Nephron progenitor cell (in vitro differentiated cells): ENCODE measurements around the gene OR2A14.

ENCODE experiments used
- DNase-seq: peaks from one replicate; pipeline ENCODE4 v3.0.0; 2021
- H3K27ac Mint-ChIP-seq: 2 replicates; pipeline ENCODE4 v1.8.0; 2021; ENCODE audit warnings: mild to moderate bottlenecking, moderate library complexity, mixed read lengths
- H3K27me3 Mint-ChIP-seq: 2 replicates; pipeline ENCODE4 v1.8.0; 2021; ENCODE audit warnings: mild to moderate bottlenecking, low read depth, mixed read lengths; ENCODE audit not compliant: poor library complexity
- H3K36me3 Mint-ChIP-seq: 2 replicates; pipeline ENCODE4 v1.8.0; 2021; ENCODE audit warnings: low read depth, mixed read lengths
- H3K4me1 Mint-ChIP-seq: 2 replicates; pipeline ENCODE4 v1.8.0; 2021; ENCODE audit warnings: mixed read lengths
- H3K4me3 Mint-ChIP-seq: 2 replicates; pipeline ENCODE4 v1.8.0; 2021; ENCODE audit warnings: mild to moderate bottlenecking, moderate library complexity, mixed read lengths
- H3K9me3 Mint-ChIP-seq: 2 replicates; pipeline ENCODE4 v1.8.0; 2021; ENCODE audit warnings: mild to moderate bottlenecking, moderate library complexity, mixed read lengths
- CTCF ChIP-seq: fragments of 200-600 bp; sonication (generic); IDR thresholded peaks from 2 replicates; pipeline ENCODE4 v1.5.0; 2021; ENCODE audit warnings: antibody characterized with exemption

Gene OR2A14, protein sequence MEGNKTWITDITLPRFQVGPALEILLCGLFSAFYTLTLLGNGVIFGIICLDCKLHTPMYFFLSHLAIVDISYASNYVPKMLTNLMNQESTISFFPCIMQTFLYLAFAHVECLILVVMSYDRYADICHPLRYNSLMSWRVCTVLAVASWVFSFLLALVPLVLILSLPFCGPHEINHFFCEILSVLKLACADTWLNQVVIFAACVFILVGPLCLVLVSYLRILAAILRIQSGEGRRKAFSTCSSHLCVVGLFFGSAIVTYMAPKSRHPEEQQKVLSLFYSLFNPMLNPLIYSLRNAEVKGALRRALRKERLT

DNA sequence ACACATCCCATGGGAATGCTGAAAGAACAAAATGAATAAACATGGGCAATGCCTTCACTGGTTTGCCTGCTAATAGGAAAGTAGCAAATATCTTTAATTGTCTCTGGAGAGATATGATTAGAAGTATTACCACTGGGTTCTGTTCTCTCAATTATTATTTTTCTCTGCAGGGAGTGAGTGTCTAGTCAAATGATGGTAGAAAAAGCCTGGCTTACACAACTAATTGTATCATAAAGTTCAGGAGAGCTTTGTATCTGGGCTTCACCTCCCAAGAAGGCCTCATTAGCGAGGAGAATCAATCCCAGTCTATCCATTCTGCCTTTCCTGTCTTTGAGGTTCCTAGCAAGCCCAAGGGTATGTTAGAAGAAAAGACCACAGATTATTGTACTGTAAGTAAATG lies at the start of gene OR2A14:
Gene OR2A14 (plus strand): TSS at position 301 of the 400 bp plus-strand sequence. CDS start 5,937 bp downstream, outside the sequence.
- Mint-ChIP-seq H3K27me3 (no peaks in the 10 kb centered on the region), H3K4me1 (no peaks in the 10 kb centered on the region), H3K36me3 (no peaks in the 10 kb centered on the region), H3K9me3 (peaks cover 5% of the 10 kb centered on the region), H3K27ac (no peak within 1 kb of the TSS), H3K4me3 (no peak within 1 kb of the TSS)
- no peak for DNase-seq
- no peak for TF ChIP-seq CTCF

- H3K27me3 Mint-ChIP-seq: peaks cover 9% of the 10 kb centered on the region
- no peaks in the 10 kb centered on the region for H3K9me3 Mint-ChIP-seq
- H3K27ac Mint-ChIP-seq: no peak overlapping the region
- H3K4me3 Mint-ChIP-seq: no peak overlapping the region
- H3K36me3 Mint-ChIP-seq: no peaks in the 10 kb centered on the region
- TF ChIP-seq CTCF: no peak
- no peaks in the 10 kb centered on the region for H3K4me1 Mint-ChIP-seq
- DNase-seq: no peak
Observed at GRCh38 chr7:144074374-144074773, 48.6 kb upstream of the OR2A14 start.

- no peak within 1 kb of the TSS for H3K4me3 Mint-ChIP-seq
- H3K4me1 Mint-ChIP-seq: no peaks in the 10 kb centered on the region
- no peak for DNase-seq
- H3K27me3 Mint-ChIP-seq: peaks cover 4% of the 10 kb centered on the region
- no peak for TF ChIP-seq CTCF
- no peak within 1 kb of the TSS for H3K27ac Mint-ChIP-seq
- H3K9me3 Mint-ChIP-seq: no peaks in the 10 kb centered on the region
- H3K36me3 Mint-ChIP-seq: no peaks in the 10 kb centered on the region
Observed at GRCh38 chr7:144085978-144086377, 37.0 kb upstream of the OR2A14 start, which contains the start of gene OR2A12. Gene OR2A12 (plus strand): TSS chr7:144086278. CDS start chr7:144095108, 8,830 bp downstream.

DNA sequence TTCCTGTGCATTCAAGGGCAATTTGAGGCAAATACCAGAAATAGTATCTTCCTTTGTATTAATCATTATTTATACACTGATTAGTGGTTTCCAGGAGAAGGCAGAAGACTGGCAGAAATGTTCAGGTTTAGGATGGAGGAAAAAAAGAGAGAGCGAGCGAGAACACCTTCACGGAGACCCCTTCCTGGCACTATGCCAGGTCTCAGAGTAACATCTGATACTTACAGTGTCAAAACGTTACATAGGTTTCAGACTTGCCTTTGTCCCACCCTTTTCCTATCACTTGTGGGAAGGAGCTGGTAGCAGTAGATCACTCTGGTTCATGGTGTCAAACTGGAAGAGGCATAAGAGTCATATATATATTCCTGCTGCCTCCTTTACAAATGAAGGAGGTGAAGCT lies 36.2 kb upstream of the OR2A14 start:
- Mint-ChIP-seq H3K4me1 (no peaks in the 10 kb centered on the region), H3K36me3 (no peaks in the 10 kb centered on the region), H3K27ac (no peak overlapping the region), H3K4me3 (no peak overlapping the region), H3K27me3 (peaks cover 4% of the 10 kb centered on the region), H3K9me3 (peaks cover 5% of the 10 kb centered on the region)
- no peak for TF ChIP-seq CTCF
- no peak for DNase-seq

- Mint-ChIP-seq H3K9me3 (peaks cover 10% of the 10 kb centered on the region), H3K27ac (no peak overlapping the region), H3K4me1 (no peaks in the 10 kb centered on the region), H3K27me3 (peaks cover 4% of the 10 kb centered on the region), H3K36me3 (no peaks in the 10 kb centered on the region), H3K4me3 (no peak overlapping the region)
- DNase-seq: no peak
- TF ChIP-seq CTCF: no peak
Observed at GRCh38 chr7:144087230-144087629, 35.7 kb upstream of the OR2A14 start.

DNA sequence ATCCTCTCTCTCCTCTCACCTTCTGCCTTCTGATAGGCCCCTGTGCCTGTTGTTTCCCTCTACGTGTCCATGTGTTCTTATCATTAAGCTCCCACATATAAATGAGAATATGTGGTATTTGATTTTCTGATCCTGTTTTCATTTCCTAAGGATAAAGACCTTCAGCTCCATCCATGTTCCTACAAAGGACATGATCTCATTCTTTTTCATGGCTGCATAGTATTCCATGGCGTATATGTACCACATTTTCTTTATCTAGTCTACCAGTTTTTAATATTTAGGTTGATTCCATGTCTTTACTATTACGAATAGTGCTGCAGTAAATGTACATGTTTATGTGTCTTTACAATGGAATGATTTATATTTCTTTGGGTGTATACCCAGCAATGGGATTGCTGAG lies 32.3 kb upstream of the OR2A14 start:
- DNase-seq: no peak
- Mint-ChIP-seq H3K27ac (no peak overlapping the region), H3K4me3 (no peak overlapping the region), H3K36me3 (no peaks in the 10 kb centered on the region), H3K9me3 (peaks cover 13% of the 10 kb centered on the region), H3K27me3 (peaks cover 4% of the 10 kb centered on the region), H3K4me1 (no peaks in the 10 kb centered on the region)
- no peak for TF ChIP-seq CTCF
